Stimulated activated CD8-positive, alpha-beta memory T cell treated with anti-CD3 and anti-CD28 coated beads, Interleukin-7, amount 100 ng/mL, for 4 hours (primary cell): ENCODE data around the gene CELSR2.
"Not testable (repeated sequence)": the region's sequence is repeated elsewhere in the genome, so short reads cannot be mapped to it uniquely, and the experiment has no call there.

Experiments
- DNase-seq, 2 donors: peaks; one replicate each; pipeline ENCODE4 v3.0.0-alpha.2; 2020; ENCODE audit warnings: low read depth in 2 of 2

The CELSR2 gene

GRCh38 chr1:109248797-109249629 is at the start of gene CELSR2:
CELSR2 (plus strand) TSS chr1:109249539; CDS start chr1:109250080, 541 bp downstream.
- DNase-seq = peak in 1 of 2 donors; percentile 39

GRCh38 chr1:109199710-109200109 is 49.6 kb upstream of the CELSR2 start:
- no peak for DNase-seq

GRCh38 chr1:109201123-109201703 is 48.1 kb upstream of the CELSR2 start:
- DNase-seq = peak; percentile 39 to 51

- no peak for DNase-seq
Measured at GRCh38 chr1:109204484-109204883, 44.9 kb upstream of the CELSR2 start.

GRCh38 chr1:109206339-109206738 is 43.0 kb upstream of the CELSR2 start:
- DNase-seq = no peak

GRCh38 chr1:109207467-109208103 is 41.8 kb upstream of the CELSR2 start:
- DNase-seq = no peak

- no peak for DNase-seq
Measured at GRCh38 chr1:109208394-109208793, 40.9 kb upstream of the CELSR2 start.

- no peak for DNase-seq
Measured at GRCh38 chr1:109208836-109209463, 40.4 kb upstream of the CELSR2 start.

GRCh38 chr1:109210058-109210457 is 39.3 kb upstream of the CELSR2 start:
- DNase-seq = no peak

GRCh38 chr1:109213345-109213823 is 36.0 kb upstream of the CELSR2 start:
- no peak for DNase-seq

GRCh38 chr1:109213824-109214693 is 35.3 kb upstream of the CELSR2 start, which contains the start of gene SARS1:
SARS1 (plus strand) TSS chr1:109213918; CDS start chr1:109213993, 75 bp downstream.
- peak; percentile 76 to 85 for DNase-seq

GRCh38 chr1:109214695-109215623 is 34.4 kb upstream of the CELSR2 start:
- peak; percentile 20 to 24 for DNase-seq

GRCh38 chr1:109216662-109217061 is 32.7 kb upstream of the CELSR2 start:
- DNase-seq = no peak

- no peak for DNase-seq
Measured at GRCh38 chr1:109218516-109218915, 30.8 kb upstream of the CELSR2 start.

GRCh38 chr1:109221201-109221600 is 28.1 kb upstream of the CELSR2 start:
- DNase-seq = not testable (repeated sequence)

- no peak for DNase-seq
Measured at GRCh38 chr1:109225308-109225707, 24.0 kb upstream of the CELSR2 start.

- DNase-seq = no peak
Measured at GRCh38 chr1:109225711-109226445, 23.5 kb upstream of the CELSR2 start.

GRCh38 chr1:109228167-109228566 is 21.2 kb upstream of the CELSR2 start:
- DNase-seq = no peak

GRCh38 chr1:109229531-109230127 is 19.7 kb upstream of the CELSR2 start:
- no peak for DNase-seq
